ENCODE results near the gene MAN2C1.
"Not testable (repeated sequence)": the region's sequence is repeated elsewhere in the genome, so short reads cannot be mapped to it uniquely, and the experiment has no call there.

MAN2C1 gene

GRCh38 chr15:75367913-75368688 lies at the start of gene MAN2C1:
Gene MAN2C1 (minus strand): TSS chr15:75368607. CDS start chr15:75368583, 24 bp downstream.
- in situ Hi-C loops (cut with MboI; ENCODE audit: low sequenced_read_pairs): no loop called here

GRCh38 chr15:75416584-75416983 lies 48.2 kb upstream of the MAN2C1 start:
- in situ Hi-C loops (cut with MboI; ENCODE audit: low sequenced_read_pairs): no loop called here

- in situ Hi-C loops (cut with MboI; ENCODE audit: low sequenced_read_pairs): no loop called here
Measured at GRCh38 chr15:75410196-75410595, 41.8 kb upstream of the MAN2C1 start.

- in situ Hi-C loops (cut with MboI; ENCODE audit: low sequenced_read_pairs): no loop called here
Measured at GRCh38 chr15:75407083-75407482, 38.7 kb upstream of the MAN2C1 start.

GRCh38 chr15:75403892-75404291 lies 35.5 kb upstream of the MAN2C1 start:
- in situ Hi-C loops (cut with MboI; ENCODE audit: low sequenced_read_pairs): no loop called here

- in situ Hi-C loops (cut with MboI; ENCODE audit: low sequenced_read_pairs): no loop called here
Measured at GRCh38 chr15:75397494-75397893, 29.1 kb upstream of the MAN2C1 start.

- in situ Hi-C loops (cut with MboI; ENCODE audit: low sequenced_read_pairs): no loop called here
Measured at GRCh38 chr15:75389791-75390382, 21.5 kb upstream of the MAN2C1 start.

- in situ Hi-C loops (cut with MboI; ENCODE audit: low sequenced_read_pairs): not testable (repeated sequence)
Measured at GRCh38 chr15:75383986-75384385, 15.6 kb upstream of the MAN2C1 start.

GRCh38 chr15:75380773-75381172 lies 12.4 kb upstream of the MAN2C1 start:
- in situ Hi-C loops (cut with MboI; ENCODE audit: low sequenced_read_pairs): no loop called here

GRCh38 chr15:75371901-75372688 lies 3.7 kb upstream of the MAN2C1 start:
- in situ Hi-C loops (cut with MboI; ENCODE audit: low sequenced_read_pairs): no loop called here

GRCh38 chr15:75371486-75371885 lies 3.1 kb upstream of the MAN2C1 start:
- in situ Hi-C loops (cut with MboI; ENCODE audit: low sequenced_read_pairs): no loop called here

- in situ Hi-C loops (cut with MboI; ENCODE audit: low sequenced_read_pairs): no loop called here
Measured at GRCh38 chr15:75369897-75370581, 1.6 kb upstream of the MAN2C1 start.

- in situ Hi-C loops (cut with MboI; ENCODE audit: low sequenced_read_pairs): no loop called here
Measured at GRCh38 chr15:75368689-75369239, 357 bp upstream of the MAN2C1 start.

GRCh38 chr15:75367406-75367912 lies 948 bp downstream of the MAN2C1 start:
- in situ Hi-C loops (cut with MboI; ENCODE audit: low sequenced_read_pairs): no loop called here

GRCh38 chr15:75367006-75367405 lies 1.4 kb downstream of the MAN2C1 start:
- in situ Hi-C loops (cut with MboI; ENCODE audit: low sequenced_read_pairs): no loop called here

- in situ Hi-C loops (cut with MboI; ENCODE audit: low sequenced_read_pairs): no loop called here
Measured at GRCh38 chr15:75366163-75366562, 2.2 kb downstream of the MAN2C1 start.

- in situ Hi-C loops (cut with MboI; ENCODE audit: low sequenced_read_pairs): no loop called here
Measured at GRCh38 chr15:75364881-75365280, 3.5 kb downstream of the MAN2C1 start.

GRCh38 chr15:75363786-75364185 lies 4.6 kb downstream of the MAN2C1 start:
- in situ Hi-C loops (cut with MboI; ENCODE audit: low sequenced_read_pairs): no loop called here

- in situ Hi-C loops (cut with MboI; ENCODE audit: low sequenced_read_pairs): no loop called here
Measured at GRCh38 chr15:75362642-75363249, 5.7 kb downstream of the MAN2C1 start.

GRCh38 chr15:75361989-75362641 lies 6.3 kb downstream of the MAN2C1 start:
- in situ Hi-C loops (cut with MboI; ENCODE audit: low sequenced_read_pairs): no loop called here

Data from HL-60/S4 treated with phorbol 12-myristate 13-acetate at 8.2 ng/mL for 4 days and 3 days (cell line).